Left ventricle myocardium inferior (tissue), 1 donor: ENCODE measurements around the gene SLFN14. TPM values are rescaled to one million over a fixed set of nuclear protein-coding genes. Genes with fewer than 3 reads are reported as not detected.
A peak's percentile ranks its signal among the peaks of the same experiment; 100 is the strongest.
"Not testable (repeated sequence)": the region's sequence is repeated elsewhere in the genome, so short reads cannot be mapped to it uniquely, and the experiment has no call there.

Experiments
- DNase-seq: peaks from one replicate; pipeline ENCODE4 v3.0.0-alpha.2; 2020
- H3K27ac ChIP-seq: fragments of 200-600 bp; replicated peaks from 2 replicates; pipeline ENCODE4 v1.8.0; 2021
- H3K27me3 ChIP-seq: fragments of 200-600 bp; 2 replicates; pipeline ENCODE4 v1.8.0; 2021; ENCODE audit warnings: low read depth
- H3K36me3 ChIP-seq: fragments of 200-600 bp; 2 replicates; pipeline ENCODE4 v1.8.0; 2021
- H3K4me1 ChIP-seq: fragments of 200-600 bp; 2 replicates; pipeline ENCODE4 v1.8.0; 2021
- H3K4me3 ChIP-seq: fragments of 200-600 bp; 2 replicates; pipeline ENCODE4 v1.8.0; 2021; ENCODE audit warnings: mild to moderate bottlenecking, moderate library complexity
- H3K9me3 ChIP-seq: fragments of 200-600 bp; replicated peaks from 2 replicates; pipeline ENCODE4 v1.8.0; 2021
- CTCF ChIP-seq: fragments of 200-600 bp; IDR thresholded peaks from 2 replicates; pipeline ENCODE4 v1.8.0; 2021; ENCODE audit warnings: antibody characterized with exemption, mild to moderate bottlenecking, borderline replicate concordance
- intact Hi-C: fragments of 100-400 bp; cut with micrococcal nuclease; formaldehyde crosslinking; loops from one replicate; pipeline ENCODE4 v1.11.0; 2022
- total RNA-seq: library from RNA; stranded (reverse); fragmentation: NEBNext Ultra II Directional; extraction: Animal tissue kit (Norgen Biotek cat#: 25700); gene quantifications from one replicate; pipeline ENCODE4 v1.2.1, GENCODE V29; 2021
- donor health status: DM: no; HTN: yes; CAD: no; lungs with severe emphysema.

Gene SLFN14
- total RNA-seq, 1 donor from 2014 or later: not detected

GRCh38 chr17:35540589-35541404 is 19.8 kb downstream of the SLFN14 start:
- intact Hi-C loops: no loop called here
- H3K4me3 ChIP-seq: peak overlapping the region; percentile 55
- H3K9me3 ChIP-seq: no peaks in the 10 kb centered on the region
- DNase-seq: peak; percentile 31
- peaks cover 34% of the 10 kb centered on the region for H3K4me1 ChIP-seq
- TF ChIP-seq CTCF: no peak
- H3K27me3 ChIP-seq: no peaks in the 10 kb centered on the region
- peak overlapping the region; percentile 82 for H3K27ac ChIP-seq
- H3K36me3 ChIP-seq: no peaks in the 10 kb centered on the region

GRCh38 chr17:35539659-35540026 is 21.0 kb downstream of the SLFN14 start:
- intact Hi-C loops: loop anchor here (10.0 kb wide), 1 partner anchor 365 kb away; no protein-coding TSS in a partner anchor
- Histone ChIP-seq H3K27ac (peak overlapping the region; percentile 82), H3K9me3 (no peaks in the 10 kb centered on the region), H3K27me3 (no peaks in the 10 kb centered on the region), H3K4me3 (peak overlapping the region; percentile 2), H3K36me3 (no peaks in the 10 kb centered on the region), H3K4me1 (peaks cover 34% of the 10 kb centered on the region)
- peak; percentile 8 for TF ChIP-seq CTCF
- no peak for DNase-seq

- H3K36me3 ChIP-seq: no peaks in the 10 kb centered on the region
- no peak within 1 kb of the TSS for H3K4me3 ChIP-seq
- H3K4me1 ChIP-seq: peaks cover 34% of the 10 kb centered on the region
- intact Hi-C loops: loop anchor here (10.0 kb wide), 1 partner anchor 363 kb away; no protein-coding TSS in a partner anchor
- TF ChIP-seq CTCF: no peak
- peak within 1 kb of the TSS; percentile 68 for H3K27ac ChIP-seq
- H3K9me3 ChIP-seq: no peaks in the 10 kb centered on the region
- H3K27me3 ChIP-seq: no peaks in the 10 kb centered on the region
- DNase-seq: no peak
Observed at GRCh38 chr17:35537601-35538141, 22.9 kb downstream of the SLFN14 start, which contains the start of gene SLFN12L. SLFN12L (minus strand) TSS chr17:35537678; CDS start chr17:35522364, 15,314 bp downstream.

GRCh38 chr17:35536664-35537171 is 23.9 kb downstream of the SLFN14 start:
- intact Hi-C loops: loop anchor here (10.0 kb wide), 1 partner anchor 362 kb away; no protein-coding TSS in a partner anchor
- Histone ChIP-seq H3K4me3 (no peak overlapping the region), H3K27ac (peak overlapping the region; percentile 68), H3K4me1 (peaks cover 34% of the 10 kb centered on the region), H3K27me3 (no peaks in the 10 kb centered on the region), H3K36me3 (no peaks in the 10 kb centered on the region), H3K9me3 (no peaks in the 10 kb centered on the region)
- no peak for DNase-seq
- TF ChIP-seq CTCF: no peak

GRCh38 chr17:35535406-35535805 is 25.2 kb downstream of the SLFN14 start:
- peaks cover 31% of the 10 kb centered on the region for H3K4me1 ChIP-seq
- H3K27ac ChIP-seq, H3K36me3 ChIP-seq, DNase-seq, H3K27me3 ChIP-seq, H3K9me3 ChIP-seq, H3K4me3 ChIP-seq: not testable (repeated sequence)
- intact Hi-C loops: loop anchor here (10.0 kb wide), 1 partner anchor 361 kb away; no protein-coding TSS in a partner anchor
